BJ (cell line): Measurements from ENCODE around the gene NTPCR. TPM values are rescaled to one million over a fixed set of nuclear protein-coding genes. Genes with fewer than 3 reads are reported as not detected.

Experiments
- CTCF ChIA-PET: fragments of 350-600 bp; formaldehyde crosslinking; extraction: SDS; loops from one replicate; lab custom pipeline; 2021; ENCODE audit warnings: antibody characterized with exemption, inconsistent platforms; lab: Yijun Ruan, JAX
- POLR2A ChIA-PET: fragments of 300-600 bp; sonication (Branson Sonifier 250); formaldehyde crosslinking; extraction: SDS; loops from one replicate; lab custom pipeline; 2021; ENCODE audit warnings: antibody characterized with exemption; lab: Charles Lee
- DNase-seq: peaks from one replicate; pipeline ENCODE4 v3.0.0-alpha.2; 2011; ENCODE audit warnings: low read depth
- H3K27me3 ChIP-seq: 2 replicates; pipeline ENCODE4 v1.6.0; 2011; ENCODE audit warnings: low read length; ENCODE audit not compliant: control insufficient read depth, insufficient read depth
- H3K36me3 ChIP-seq: 2 replicates; pipeline ENCODE4 v1.5.1; 2011; ENCODE audit warnings: low read length; ENCODE audit not compliant: control insufficient read depth, insufficient read depth
- H3K4me3 ChIP-seq: 2 replicates; pipeline ENCODE4 v1.5.1; 2011; ENCODE audit warnings: low read depth, mild to moderate bottlenecking, control low read depth, low read length
- polyA plus RNA-seq: library from polyadenylated mRNA; depleted of rRNA; stranded (reverse); fragments of >200 nt; gene quantifications from 2 replicates; pipeline ENCODE4 v1.2.3, GENCODE V29; 2011
- TF ChIP-seq, protein P1 (sequence below): IDR thresholded peaks from 2 replicates; pipeline ENCODE4 v1.5.1; 2011; ENCODE audit warnings: low read depth, mild to moderate bottlenecking, control low read depth, inconsistent platforms, low read length, moderate library complexity; ENCODE audit not compliant: insufficient read depth

NTPCR gene
- polyA plus RNA-seq, 1 experiment = 23.4 TPM

DNA sequence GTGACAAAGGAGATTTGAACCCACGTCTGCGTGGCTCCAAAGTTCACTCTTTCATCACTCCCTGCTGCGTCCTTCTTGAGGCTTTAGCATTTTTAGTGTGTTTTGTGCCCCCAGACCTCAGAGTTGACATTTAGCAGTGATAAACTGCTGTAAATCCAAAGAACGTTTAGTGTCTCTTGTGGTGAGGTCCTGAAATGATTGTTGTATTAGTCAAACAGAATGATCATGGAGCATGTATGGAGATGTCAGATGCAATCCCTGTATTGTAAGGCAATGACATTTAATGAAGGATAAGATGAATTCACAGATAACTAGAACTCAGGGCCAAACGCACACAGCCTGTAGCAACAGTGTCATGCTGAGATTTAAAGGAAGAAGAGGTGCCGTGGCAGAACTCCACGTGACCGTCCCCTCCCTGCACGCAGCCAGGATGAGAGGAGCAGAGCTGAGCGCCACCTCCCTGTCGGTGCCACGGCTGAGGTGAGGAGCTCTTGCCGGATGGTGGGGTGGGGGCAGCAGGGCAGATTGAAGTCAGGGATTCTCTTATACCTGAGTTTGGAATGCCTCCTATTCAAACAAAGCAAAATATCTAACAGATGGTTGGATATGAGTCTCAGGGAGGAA lies 30.1 kb downstream of the NTPCR start:
- Histone ChIP-seq H3K27me3 (no peaks in the 10 kb centered on the region), H3K36me3 (peaks cover 4% of the 10 kb centered on the region), H3K4me3 (no peak overlapping the region)
- CTCF ChIA-PET = no interaction called here
- POLR2A ChIA-PET = no interaction called here
- TF ChIP-seq, protein P1, sequence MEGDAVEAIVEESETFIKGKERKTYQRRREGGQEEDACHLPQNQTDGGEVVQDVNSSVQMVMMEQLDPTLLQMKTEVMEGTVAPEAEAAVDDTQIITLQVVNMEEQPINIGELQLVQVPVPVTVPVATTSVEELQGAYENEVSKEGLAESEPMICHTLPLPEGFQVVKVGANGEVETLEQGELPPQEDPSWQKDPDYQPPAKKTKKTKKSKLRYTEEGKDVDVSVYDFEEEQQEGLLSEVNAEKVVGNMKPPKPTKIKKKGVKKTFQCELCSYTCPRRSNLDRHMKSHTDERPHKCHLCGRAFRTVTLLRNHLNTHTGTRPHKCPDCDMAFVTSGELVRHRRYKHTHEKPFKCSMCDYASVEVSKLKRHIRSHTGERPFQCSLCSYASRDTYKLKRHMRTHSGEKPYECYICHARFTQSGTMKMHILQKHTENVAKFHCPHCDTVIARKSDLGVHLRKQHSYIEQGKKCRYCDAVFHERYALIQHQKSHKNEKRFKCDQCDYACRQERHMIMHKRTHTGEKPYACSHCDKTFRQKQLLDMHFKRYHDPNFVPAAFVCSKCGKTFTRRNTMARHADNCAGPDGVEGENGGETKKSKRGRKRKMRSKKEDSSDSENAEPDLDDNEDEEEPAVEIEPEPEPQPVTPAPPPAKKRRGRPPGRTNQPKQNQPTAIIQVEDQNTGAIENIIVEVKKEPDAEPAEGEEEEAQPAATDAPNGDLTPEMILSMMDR = no peak
- DNase-seq = no peak

DNA sequence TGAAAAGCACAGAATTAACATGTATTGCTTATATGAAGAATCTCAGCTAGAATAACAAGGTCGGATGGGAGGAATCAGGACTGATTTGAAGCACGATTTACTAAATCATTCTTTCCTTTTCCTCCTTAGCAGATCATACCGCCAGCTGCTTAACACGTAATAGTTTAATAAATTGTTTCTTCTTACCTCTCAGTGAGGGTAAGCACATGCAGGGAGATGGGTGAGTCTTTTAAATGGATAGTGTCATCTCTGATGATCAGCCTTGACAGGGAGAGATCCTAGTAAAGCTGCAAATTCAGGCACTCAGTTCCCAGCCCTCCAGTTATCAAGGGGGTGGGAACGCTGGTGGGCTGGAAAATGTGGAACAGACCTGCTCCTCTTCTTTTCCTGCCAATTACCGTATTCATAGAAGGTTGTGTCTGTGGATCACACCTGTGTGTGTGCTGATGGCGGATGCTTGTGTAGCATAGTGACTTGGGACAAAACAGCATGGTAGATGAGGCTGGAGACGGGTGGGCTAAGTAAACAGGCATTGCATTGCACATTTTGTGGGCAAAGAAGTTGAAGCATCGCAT lies 30.7 kb downstream of the NTPCR start:
- no peak overlapping the region for H3K4me3 ChIP-seq
- CTCF ChIA-PET = no interaction called here
- POLR2A ChIA-PET = no interaction called here

DNA sequence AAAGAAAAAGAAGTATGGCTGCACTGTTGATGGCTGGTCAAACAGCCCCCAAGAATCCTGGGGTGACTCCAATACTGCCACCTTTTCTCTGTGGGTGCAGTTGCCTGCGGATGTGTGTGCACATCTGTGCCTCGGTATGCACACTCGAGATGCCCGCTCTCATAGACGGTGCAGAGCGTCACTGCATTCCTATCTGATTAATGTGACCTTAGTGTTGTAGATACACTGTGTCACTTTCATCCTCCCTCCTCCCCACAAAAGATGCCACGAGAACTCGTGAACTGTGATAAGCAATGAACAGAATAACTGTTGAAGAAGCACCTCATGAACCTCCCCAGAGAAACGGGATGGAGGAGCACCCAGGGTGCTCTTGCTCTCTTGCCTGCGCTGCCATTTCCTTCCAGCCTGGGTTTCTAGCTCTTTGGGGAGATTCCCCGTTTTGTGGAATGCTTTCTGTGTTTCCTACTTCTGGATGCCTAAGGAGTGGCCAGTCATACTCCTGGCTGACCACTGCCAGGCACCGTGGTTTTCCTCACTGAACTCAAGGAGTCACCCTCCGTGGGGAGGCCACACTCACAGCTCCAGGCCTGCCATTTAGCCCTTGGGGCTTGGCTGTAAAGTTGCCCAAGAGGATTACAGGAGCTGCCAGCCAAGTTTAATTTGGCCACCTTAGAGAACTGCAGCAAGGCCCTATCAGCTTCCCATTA lies 32.0 kb downstream of the NTPCR start:
- ChIA-PET CTCF (interaction anchor here (0.7 kb wide), 1 partner anchor 29 kb away, joined by 3 read pairs; no protein-coding TSS in a partner anchor), POLR2A (no interaction called here)

More for the DNA sequence above, 30.7 kb downstream of the NTPCR start:
- Histone ChIP-seq H3K36me3 (peaks cover 5% of the 10 kb centered on the region), H3K27me3 (no peaks in the 10 kb centered on the region)
- TF ChIP-seq, protein P1 = no peak
- DNase-seq = no peak

DNA sequence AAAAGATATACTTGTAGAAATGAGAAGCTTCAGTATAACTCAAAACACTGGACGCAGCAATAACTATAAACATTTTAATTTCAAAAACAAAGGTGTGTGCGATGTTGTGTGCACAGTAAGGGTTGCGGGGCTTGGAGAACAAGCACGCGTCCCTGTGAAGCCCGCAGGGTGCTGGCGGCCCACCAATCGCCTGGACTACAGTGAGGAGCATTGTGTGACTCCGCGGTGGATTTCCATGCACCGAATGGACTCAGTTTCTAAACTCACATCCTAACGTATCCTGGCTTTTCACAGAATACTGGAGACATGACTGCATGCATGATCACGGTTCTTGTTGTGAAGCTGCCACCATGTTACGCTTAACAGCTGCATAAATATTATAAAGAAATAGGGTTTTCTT lies 33.0 kb downstream of the NTPCR start:
- Histone ChIP-seq H3K36me3 (peaks cover 2% of the 10 kb centered on the region; the same call in 1 of the 2 replicates), H3K27me3 (no peaks in the 10 kb centered on the region), H3K4me3 (no peak overlapping the region)
- ChIA-PET POLR2A (no interaction called here), CTCF (interaction anchor here (0.7 kb wide), 1 partner anchor 28 kb away, joined by 3 read pairs; no protein-coding TSS in a partner anchor)
- DNase-seq = no peak
- TF ChIP-seq, protein P1 = no peak

More for the DNA sequence above, 32.0 kb downstream of the NTPCR start:
- TF ChIP-seq, protein P1 = no peak
- Histone ChIP-seq H3K36me3 (peaks cover 2% of the 10 kb centered on the region; the same call in 1 of the 2 replicates), H3K4me3 (no peak overlapping the region), H3K27me3 (no peaks in the 10 kb centered on the region)
- no peak for DNase-seq

DNA sequence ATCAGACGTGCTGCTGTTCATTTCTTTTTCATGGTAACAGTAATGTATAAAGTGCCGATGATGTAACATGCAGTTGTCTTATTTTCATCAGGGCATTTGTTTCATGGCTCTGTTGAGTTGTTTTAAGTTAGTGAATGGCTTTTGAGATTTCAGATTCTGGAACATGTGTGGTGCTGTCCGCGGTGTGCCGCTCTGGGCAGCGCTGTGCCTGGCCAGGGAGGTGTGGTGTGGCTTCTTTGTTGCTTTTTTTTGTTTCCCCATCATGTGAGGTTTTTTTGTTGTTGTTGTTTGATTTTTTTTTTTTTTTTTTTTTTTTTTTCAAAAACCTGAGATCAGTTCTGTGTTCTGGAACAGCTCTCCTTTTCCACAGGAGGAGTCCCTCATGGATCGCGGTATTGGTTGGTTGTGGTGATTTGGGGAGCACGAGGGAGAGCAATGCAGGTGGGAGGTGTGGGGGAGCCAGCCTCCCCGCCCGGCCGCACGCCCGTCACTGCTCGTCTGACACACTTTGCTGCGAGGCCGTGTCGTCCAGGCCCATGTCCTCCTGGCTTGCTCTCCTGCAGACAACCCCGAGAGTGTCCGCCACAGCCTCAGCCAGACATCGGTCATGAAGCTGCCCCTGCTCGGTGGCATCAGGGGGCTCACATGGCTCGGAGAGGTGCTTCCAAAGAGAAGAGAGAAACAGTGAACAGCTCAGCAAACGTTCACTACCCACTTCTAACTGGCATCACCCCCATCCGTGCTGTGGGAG lies 33.6 kb downstream of the NTPCR start:
- Histone ChIP-seq H3K36me3 (peaks cover 2% of the 10 kb centered on the region; the same call in 1 of the 2 replicates), H3K4me3 (no peak overlapping the region), H3K27me3 (no peaks in the 10 kb centered on the region)
- no peak for DNase-seq
- ChIA-PET CTCF (no interaction called here), POLR2A (no interaction called here)
- TF ChIP-seq, protein P1 = no peak
